ENCODE measurements around the gene ARHGAP10.
A peak's percentile ranks its signal among the peaks of the same experiment; 100 is the strongest.

Gene ARHGAP10

GRCh38 chr4:147969573-147970385 lies 237.9 kb downstream of the ARHGAP10 start:
- peak; percentile 18 for DNase-seq (ENCODE audit: low read depth)
- no peak overlapping the region for H3K4me3 ChIP-seq (ENCODE audit: low read depth, low read length)
- TF ChIP-seq, protein P1, sequence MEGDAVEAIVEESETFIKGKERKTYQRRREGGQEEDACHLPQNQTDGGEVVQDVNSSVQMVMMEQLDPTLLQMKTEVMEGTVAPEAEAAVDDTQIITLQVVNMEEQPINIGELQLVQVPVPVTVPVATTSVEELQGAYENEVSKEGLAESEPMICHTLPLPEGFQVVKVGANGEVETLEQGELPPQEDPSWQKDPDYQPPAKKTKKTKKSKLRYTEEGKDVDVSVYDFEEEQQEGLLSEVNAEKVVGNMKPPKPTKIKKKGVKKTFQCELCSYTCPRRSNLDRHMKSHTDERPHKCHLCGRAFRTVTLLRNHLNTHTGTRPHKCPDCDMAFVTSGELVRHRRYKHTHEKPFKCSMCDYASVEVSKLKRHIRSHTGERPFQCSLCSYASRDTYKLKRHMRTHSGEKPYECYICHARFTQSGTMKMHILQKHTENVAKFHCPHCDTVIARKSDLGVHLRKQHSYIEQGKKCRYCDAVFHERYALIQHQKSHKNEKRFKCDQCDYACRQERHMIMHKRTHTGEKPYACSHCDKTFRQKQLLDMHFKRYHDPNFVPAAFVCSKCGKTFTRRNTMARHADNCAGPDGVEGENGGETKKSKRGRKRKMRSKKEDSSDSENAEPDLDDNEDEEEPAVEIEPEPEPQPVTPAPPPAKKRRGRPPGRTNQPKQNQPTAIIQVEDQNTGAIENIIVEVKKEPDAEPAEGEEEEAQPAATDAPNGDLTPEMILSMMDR (IDR thresholded peaks at IDR 0.05; ENCODE audit: insufficient read depth, low read depth, low read length, missing control alignments) = no peak

- TF ChIP-seq, protein P1 (IDR thresholded peaks at IDR 0.05; ENCODE audit: insufficient read depth, low read depth, low read length, missing control alignments) = no peak
- no peak overlapping the region for H3K4me3 ChIP-seq (ENCODE audit: low read depth, low read length)
- DNase-seq (ENCODE audit: low read depth) = no peak
Measured at GRCh38 chr4:147971116-147971515, 239.2 kb downstream of the ARHGAP10 start.

DNA sequence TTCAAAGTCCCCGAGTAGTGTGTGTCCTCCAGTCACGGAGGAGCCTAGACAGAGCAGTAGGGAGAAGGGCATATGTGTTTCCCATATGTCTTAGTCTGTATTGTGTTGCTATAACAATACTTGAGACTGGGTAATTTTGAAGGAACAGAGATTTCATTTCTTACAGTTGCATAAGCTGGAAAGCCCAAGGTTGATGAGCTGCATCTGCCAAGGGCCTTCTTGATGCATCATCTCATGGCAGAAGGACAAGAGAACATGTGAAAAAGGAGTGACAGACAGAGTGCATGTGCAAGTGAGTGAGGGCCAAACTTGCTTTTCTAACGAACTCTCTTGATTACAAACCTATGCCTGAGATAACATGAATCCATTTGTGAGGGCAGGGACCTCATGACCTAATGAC lies 243.4 kb downstream of the ARHGAP10 start:
- H3K4me3 ChIP-seq (ENCODE audit: low read depth, low read length) = no peak overlapping the region
- DNase-seq (ENCODE audit: low read depth) = no peak
- TF ChIP-seq, protein P1 (IDR thresholded peaks at IDR 0.05; ENCODE audit: insufficient read depth, low read depth, low read length, missing control alignments) = no peak

DNA sequence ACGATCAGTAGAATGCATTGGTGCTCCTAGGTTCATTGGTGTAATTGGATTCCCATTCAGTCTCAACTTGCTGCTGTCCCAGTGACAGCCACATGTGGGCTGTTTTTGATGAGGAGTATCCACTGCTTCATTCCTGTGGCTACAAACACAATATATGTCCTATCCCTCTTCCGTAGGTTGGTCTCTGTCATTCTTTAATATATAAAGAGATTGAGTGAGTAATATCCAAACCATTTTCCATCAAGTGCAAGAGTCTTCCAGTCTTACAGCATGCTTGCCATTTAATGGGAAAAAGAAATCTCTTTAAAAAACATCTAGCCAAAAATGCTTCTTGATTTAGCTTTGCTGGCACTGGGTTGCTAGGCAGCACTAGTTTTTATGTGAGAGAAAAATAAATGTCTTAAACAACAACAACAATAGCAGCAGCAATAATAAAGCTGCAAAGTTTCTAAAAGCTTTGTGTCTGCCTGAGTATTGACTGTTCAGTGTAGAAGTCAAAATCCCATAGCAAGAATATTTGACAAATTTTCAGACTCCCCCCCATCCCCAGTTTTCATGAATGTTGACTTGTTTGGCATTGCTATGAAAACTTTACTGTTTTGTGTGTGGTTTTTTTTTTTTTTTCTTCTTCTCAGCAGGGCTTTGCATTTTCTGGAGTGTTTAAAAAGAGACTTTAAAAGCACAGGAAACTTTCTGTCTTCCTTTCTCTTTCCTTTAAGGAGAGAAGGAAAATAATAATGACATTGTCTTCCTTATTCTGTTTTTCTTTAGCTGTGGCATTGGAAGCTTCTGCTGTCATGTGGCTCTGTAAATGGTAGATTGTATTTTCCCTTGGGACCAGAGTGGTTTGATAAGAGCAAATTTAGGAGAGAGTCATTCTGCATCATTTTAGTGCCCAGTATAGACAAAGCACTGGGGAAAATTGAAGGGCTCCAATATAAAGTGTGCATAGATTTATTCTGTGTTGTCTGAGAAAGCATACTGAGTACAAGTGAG lies 244.3 kb downstream of the ARHGAP10 start:
- DNase-seq (ENCODE audit: low read depth) = no peak
- no peak overlapping the region for H3K4me3 ChIP-seq (ENCODE audit: low read depth, low read length)
- TF ChIP-seq, protein P1 (IDR thresholded peaks at IDR 0.05; ENCODE audit: insufficient read depth, low read depth, low read length, missing control alignments) = no peak

- no peak for DNase-seq (ENCODE audit: low read depth)
- H3K4me3 ChIP-seq (ENCODE audit: low read depth, low read length) = no peak overlapping the region
- TF ChIP-seq, protein P1 (IDR thresholded peaks at IDR 0.05; ENCODE audit: insufficient read depth, low read depth, low read length, missing control alignments) = no peak
Measured at GRCh38 chr4:147980586-147980985, 248.7 kb downstream of the ARHGAP10 start.

DNA sequence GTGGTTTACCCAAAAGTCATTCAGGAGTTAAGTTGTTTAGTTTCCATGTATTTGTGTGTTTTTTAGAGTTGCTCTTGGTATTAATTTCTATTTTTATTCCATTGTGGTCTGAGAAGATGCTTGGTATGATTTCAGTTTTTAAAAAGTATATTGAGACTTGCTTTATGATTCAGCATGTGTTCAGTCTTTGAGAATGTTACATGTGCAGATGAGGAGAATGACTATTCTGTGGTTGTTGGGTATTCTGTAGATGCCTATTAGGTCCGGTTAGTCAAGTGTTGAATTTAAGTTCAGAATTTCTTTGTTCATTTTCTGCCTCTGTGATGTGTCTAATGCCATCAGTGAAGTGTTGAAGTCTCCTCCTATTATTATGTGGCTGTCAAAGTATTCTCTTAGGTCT lies 249.4 kb downstream of the ARHGAP10 start:
- peak; percentile 83 for DNase-seq (ENCODE audit: low read depth)
- no peak overlapping the region for H3K4me3 ChIP-seq (ENCODE audit: low read depth, low read length)
- TF ChIP-seq, protein P1 (IDR thresholded peaks at IDR 0.05; ENCODE audit: insufficient read depth, low read depth, low read length, missing control alignments) = no peak

All from GM12865 (cell line).